ENCODE results near the gene TTBK1. TPM values are rescaled to one million over a fixed set of nuclear protein-coding genes. Genes with fewer than 3 reads are reported as not detected.

TTBK1 gene
- total RNA-seq, 4 donors from 2014 or later: not detected

- H3K4me3 ChIP-seq: no peak overlapping the region
- 94% methylated on average over 2 of the region's 2 CpGs for WGBS
- H3K9me3 ChIP-seq: no peaks in the 10 kb centered on the region
- H3K4me1 ChIP-seq: peaks cover 12% of the 10 kb centered on the region
- no peaks in the 10 kb centered on the region for H3K27me3 ChIP-seq
- H3K27ac ChIP-seq: no peak overlapping the region
- no peak for DNase-seq (ENCODE audit: low spot score in 2 of 2)
- TF ChIP-seq EP300 (IDR thresholded peaks at IDR 0.05): no peak
- TF ChIP-seq POLR2A (IDR thresholded peaks at IDR 0.05): no peak
- no peak for TF ChIP-seq POLR2AphosphoS5 (IDR thresholded peaks at IDR 0.05)
- TF ChIP-seq, protein P1, sequence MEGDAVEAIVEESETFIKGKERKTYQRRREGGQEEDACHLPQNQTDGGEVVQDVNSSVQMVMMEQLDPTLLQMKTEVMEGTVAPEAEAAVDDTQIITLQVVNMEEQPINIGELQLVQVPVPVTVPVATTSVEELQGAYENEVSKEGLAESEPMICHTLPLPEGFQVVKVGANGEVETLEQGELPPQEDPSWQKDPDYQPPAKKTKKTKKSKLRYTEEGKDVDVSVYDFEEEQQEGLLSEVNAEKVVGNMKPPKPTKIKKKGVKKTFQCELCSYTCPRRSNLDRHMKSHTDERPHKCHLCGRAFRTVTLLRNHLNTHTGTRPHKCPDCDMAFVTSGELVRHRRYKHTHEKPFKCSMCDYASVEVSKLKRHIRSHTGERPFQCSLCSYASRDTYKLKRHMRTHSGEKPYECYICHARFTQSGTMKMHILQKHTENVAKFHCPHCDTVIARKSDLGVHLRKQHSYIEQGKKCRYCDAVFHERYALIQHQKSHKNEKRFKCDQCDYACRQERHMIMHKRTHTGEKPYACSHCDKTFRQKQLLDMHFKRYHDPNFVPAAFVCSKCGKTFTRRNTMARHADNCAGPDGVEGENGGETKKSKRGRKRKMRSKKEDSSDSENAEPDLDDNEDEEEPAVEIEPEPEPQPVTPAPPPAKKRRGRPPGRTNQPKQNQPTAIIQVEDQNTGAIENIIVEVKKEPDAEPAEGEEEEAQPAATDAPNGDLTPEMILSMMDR (IDR thresholded peaks at IDR 0.05): no peak
- no peaks in the 10 kb centered on the region for H3K36me3 ChIP-seq
Measured at GRCh38 chr6:43310134-43310533, 66.9 kb downstream of the TTBK1 start.

- no peaks in the 10 kb centered on the region for H3K27me3 ChIP-seq
- H3K4me3 ChIP-seq: no peak overlapping the region
- H3K4me1 ChIP-seq: peaks cover 12% of the 10 kb centered on the region
- no peaks in the 10 kb centered on the region for H3K36me3 ChIP-seq
- no peak for DNase-seq (ENCODE audit: low spot score in 2 of 2)
- H3K9me3 ChIP-seq: no peaks in the 10 kb centered on the region
- no peak overlapping the region for H3K27ac ChIP-seq
- TF ChIP-seq EP300 (IDR thresholded peaks at IDR 0.05) (no peak), POLR2A (IDR thresholded peaks at IDR 0.05) (no peak), POLR2AphosphoS5 (IDR thresholded peaks at IDR 0.05) (no peak)
- TF ChIP-seq, protein P1 (IDR thresholded peaks at IDR 0.05): no peak
Measured at GRCh38 chr6:43310624-43311023, 67.3 kb downstream of the TTBK1 start.

GRCh38 chr6:43311666-43312065, 68.4 kb downstream of the TTBK1 start:
- H3K27me3 ChIP-seq: no peaks in the 10 kb centered on the region
- no peak for TF ChIP-seq POLR2A (IDR thresholded peaks at IDR 0.05)
- TF ChIP-seq, protein P1 (IDR thresholded peaks at IDR 0.05): no peak
- TF ChIP-seq POLR2AphosphoS5 (IDR thresholded peaks at IDR 0.05): no peak
- TF ChIP-seq EP300 (IDR thresholded peaks at IDR 0.05): no peak
- WGBS: 77% methylated on average over 3 of the region's 3 CpGs
- H3K9me3 ChIP-seq: no peaks in the 10 kb centered on the region
- H3K27ac ChIP-seq: no peak overlapping the region
- H3K4me3 ChIP-seq: no peak overlapping the region
- DNase-seq (ENCODE audit: low spot score in 2 of 2): no peak
- no peaks in the 10 kb centered on the region for H3K36me3 ChIP-seq
- peaks cover 12% of the 10 kb centered on the region for H3K4me1 ChIP-seq

DNA sequence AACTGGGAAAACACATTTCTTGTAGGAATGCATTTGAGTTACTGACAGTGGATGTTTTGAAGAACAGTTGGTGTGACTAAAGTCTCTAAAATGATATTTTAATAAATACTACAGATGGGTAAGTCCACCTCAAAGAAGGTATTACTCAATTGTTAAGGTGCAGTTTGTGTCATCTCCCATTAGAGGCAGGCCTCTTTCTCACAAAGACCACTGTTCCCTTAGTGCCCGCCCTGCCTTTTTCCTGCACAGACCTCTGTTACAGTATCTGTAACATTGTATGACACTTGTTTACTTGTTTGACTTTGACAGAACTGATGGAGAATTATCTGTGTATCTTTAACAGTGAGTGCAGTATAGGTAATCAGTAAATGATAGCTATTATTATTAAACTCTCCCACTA, 70.5 kb downstream of the TTBK1 start:
- no peak for DNase-seq (ENCODE audit: low spot score in 2 of 2)
- Histone ChIP-seq H3K27ac (no peak overlapping the region), H3K36me3 (no peaks in the 10 kb centered on the region), H3K9me3 (no peaks in the 10 kb centered on the region), H3K4me1 (peaks cover 3% of the 10 kb centered on the region), H3K27me3 (no peaks in the 10 kb centered on the region), H3K4me3 (no peak overlapping the region)
- WGBS: 85% methylated on average over 1 of the region's 1 CpG
- no peak for TF ChIP-seq POLR2A (IDR thresholded peaks at IDR 0.05)
- TF ChIP-seq, protein P1 (IDR thresholded peaks at IDR 0.05): no peak
- no peak for TF ChIP-seq POLR2AphosphoS5 (IDR thresholded peaks at IDR 0.05)
- no peak for TF ChIP-seq EP300 (IDR thresholded peaks at IDR 0.05)

DNA sequence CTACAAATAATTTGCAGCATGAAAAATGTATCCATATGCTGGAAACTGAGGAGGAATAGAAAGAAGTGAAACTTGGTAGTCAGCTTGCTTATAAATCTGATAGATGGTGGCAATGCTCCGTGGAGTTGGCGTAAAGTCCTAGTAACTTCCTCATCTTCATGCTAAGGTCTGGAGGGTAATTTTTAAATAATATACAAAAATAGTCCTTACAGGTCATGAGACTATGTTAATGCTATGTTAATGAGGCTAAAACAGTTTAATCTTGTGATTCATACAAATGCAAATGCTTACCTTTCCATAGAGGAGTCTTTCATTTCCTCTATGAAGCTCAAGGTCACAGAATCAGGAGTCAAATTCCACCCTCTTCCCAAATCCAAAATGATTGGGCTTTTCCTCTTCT, 74.7 kb downstream of the TTBK1 start:
- TF ChIP-seq EP300 (IDR thresholded peaks at IDR 0.05) (no peak), POLR2AphosphoS5 (IDR thresholded peaks at IDR 0.05) (no peak), POLR2A (IDR thresholded peaks at IDR 0.05) (no peak)
- TF ChIP-seq, protein P1 (IDR thresholded peaks at IDR 0.05): no peak
- no peaks in the 10 kb centered on the region for H3K9me3 ChIP-seq
- WGBS: 89% methylated on average over 2 of the region's 2 CpGs

More for the DNA sequence above, 74.7 kb downstream of the TTBK1 start:
- H3K27ac ChIP-seq: no peak overlapping the region
- H3K27me3 ChIP-seq: no peaks in the 10 kb centered on the region
- no peaks in the 10 kb centered on the region for H3K4me1 ChIP-seq
- DNase-seq (ENCODE audit: low spot score in 2 of 2): no peak
- no peak overlapping the region for H3K4me3 ChIP-seq
- no peaks in the 10 kb centered on the region for H3K36me3 ChIP-seq

Data from suprapubic skin (tissue), 4 donors.